Measurements from ENCODE around the gene ACO2. TPM values are rescaled to one million over a fixed set of nuclear protein-coding genes. Genes with fewer than 3 reads are reported as not detected.

ACO2 gene
- total RNA-seq, 4 donors from 2014 or later, result 78.7 to 218 (median 90.0) TPM

GRCh38 chr22:41516462-41516861 lies 47.5 kb downstream of the ACO2 start:
- TF ChIP-seq CTCF (IDR thresholded peaks at IDR 0.05; ENCODE audit: low read depth), result no peak

- no peak for TF ChIP-seq CTCF (IDR thresholded peaks at IDR 0.05; ENCODE audit: low read depth)
These were observed 48.5 kb downstream of the ACO2 start for GRCh38 chr22:41517172-41518047.

- TF ChIP-seq CTCF (IDR thresholded peaks at IDR 0.05; ENCODE audit: low read depth), result no peak
These were observed 49.1 kb downstream of the ACO2 start for GRCh38 chr22:41518048-41518347.

GRCh38 chr22:41521126-41521525 lies 52.2 kb downstream of the ACO2 start:
- no peak for TF ChIP-seq CTCF (IDR thresholded peaks at IDR 0.05; ENCODE audit: low read depth)

GRCh38 chr22:41522813-41523212 lies 53.9 kb downstream of the ACO2 start:
- no peak for TF ChIP-seq CTCF (IDR thresholded peaks at IDR 0.05; ENCODE audit: low read depth)

- TF ChIP-seq CTCF (IDR thresholded peaks at IDR 0.05; ENCODE audit: low read depth), result no peak
These were observed 54.7 kb downstream of the ACO2 start for GRCh38 chr22:41523464-41524221.

GRCh38 chr22:41524251-41524661 lies 55.3 kb downstream of the ACO2 start:
- TF ChIP-seq CTCF (IDR thresholded peaks at IDR 0.05; ENCODE audit: low read depth), result no peak

Measured in subcutaneous adipose tissue (tissue), 4 donors.